Stimulated activated CD4-positive, alpha-beta T cell treated with anti-CD3 and anti-CD28 coated beads, TNF-alpha, amount 100 ng/mL, for 1 hour (primary cell): ENCODE results near the gene KCTD11.
"Not testable (repeated sequence)": the region's sequence is repeated elsewhere in the genome, so short reads cannot be mapped to it uniquely, and the experiment has no call there.

Experiments used
- DNase-seq, 3 donors: peaks; one replicate each; pipeline ENCODE4 v3.0.0-alpha.2; 2020; ENCODE audit warnings: low read depth in 3 of 3, low spot score in 1 of 3

The KCTD11 gene

GRCh38 chr17:7322520-7323194, 29.3 kb upstream of the KCTD11 start:
- no peak for DNase-seq

GRCh38 chr17:7323731-7324437, 28.1 kb upstream of the KCTD11 start:
- DNase-seq, result peak in 2 of 3 donors; percentile 40 to 59

- DNase-seq, result no peak
Observed at GRCh38 chr17:7324438-7324779, 27.6 kb upstream of the KCTD11 start.

DNA sequence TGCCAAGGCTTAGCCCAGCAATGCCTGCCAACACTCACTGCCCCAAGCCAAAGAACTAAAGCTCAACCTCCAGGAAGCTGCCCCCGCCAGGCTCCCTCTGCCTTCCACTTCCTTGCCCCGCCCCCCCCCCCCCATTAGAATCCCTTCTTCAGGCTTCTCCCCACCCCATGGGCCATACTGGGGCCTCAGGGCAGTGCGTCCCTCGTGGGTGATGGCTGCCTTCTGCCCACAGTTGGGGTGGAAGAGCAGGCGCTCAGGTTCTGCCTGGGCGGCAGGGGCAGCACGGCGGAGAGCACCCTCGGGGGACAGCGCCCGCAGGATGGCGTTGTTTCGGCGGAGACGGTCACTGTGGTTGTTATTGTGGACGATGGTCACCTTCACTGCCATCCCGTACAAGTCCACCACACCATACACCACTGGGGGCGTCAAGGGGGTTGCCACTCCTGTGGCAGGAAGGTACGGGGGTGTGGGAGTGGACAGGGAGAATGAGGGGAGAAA, 26.9 kb upstream of the KCTD11 start:
- DNase-seq, result no peak

- DNase-seq, result no peak
Observed at GRCh38 chr17:7326186-7326585, 25.8 kb upstream of the KCTD11 start.

- no peak for DNase-seq
Observed at GRCh38 chr17:7327056-7327455, 24.9 kb upstream of the KCTD11 start.

GRCh38 chr17:7327501-7327900, 24.5 kb upstream of the KCTD11 start:
- DNase-seq, result no peak

- no peak for DNase-seq
Observed at GRCh38 chr17:7328009-7328408, 24.0 kb upstream of the KCTD11 start.

GRCh38 chr17:7328840-7329373, 23.1 kb upstream of the KCTD11 start, which contains the start of gene NEURL4:
NEURL4 (minus strand) TSS chr17:7329335; CDS start chr17:7329312, 23 bp downstream.
- DNase-seq, result no peak

- DNase-seq, result peak; percentile 84 to 90 (median 87)
Observed at GRCh38 chr17:7329374-7329996, 22.5 kb upstream of the KCTD11 start.

DNA sequence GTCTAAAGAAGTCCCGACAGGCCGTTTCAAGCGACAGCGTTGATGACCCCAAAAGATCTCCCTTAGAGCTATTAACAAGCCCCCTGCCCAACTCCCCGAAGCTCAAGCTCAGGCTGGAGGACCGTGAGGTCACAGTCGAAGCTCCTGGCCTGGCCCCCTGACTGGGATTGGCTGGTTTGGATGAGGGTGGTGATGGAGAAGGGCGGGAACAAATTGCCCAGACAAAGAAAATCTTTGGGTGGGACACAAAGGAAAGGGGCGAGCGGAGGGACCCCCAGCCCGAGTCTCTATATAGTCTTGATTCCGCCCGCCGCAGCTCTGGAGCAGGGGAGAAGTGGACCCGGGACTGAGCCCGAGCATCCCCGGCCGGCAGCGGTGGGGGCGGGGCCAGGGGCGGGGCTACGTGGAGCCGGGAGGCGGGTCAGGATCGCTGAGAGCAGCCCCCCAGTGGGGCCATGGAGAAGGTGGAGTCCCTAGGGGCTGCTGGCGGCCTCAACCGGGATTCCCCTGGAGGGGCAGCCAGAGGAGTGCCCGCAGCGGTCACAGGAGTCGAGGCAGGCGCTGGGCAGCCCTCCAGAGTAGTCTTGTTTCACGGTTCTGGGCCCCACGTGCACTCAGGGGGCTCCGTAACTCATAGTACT, 21.8 kb upstream of the KCTD11 start:
- peak in 2 of 3 donors; percentile 44 to 68 for DNase-seq

DNA sequence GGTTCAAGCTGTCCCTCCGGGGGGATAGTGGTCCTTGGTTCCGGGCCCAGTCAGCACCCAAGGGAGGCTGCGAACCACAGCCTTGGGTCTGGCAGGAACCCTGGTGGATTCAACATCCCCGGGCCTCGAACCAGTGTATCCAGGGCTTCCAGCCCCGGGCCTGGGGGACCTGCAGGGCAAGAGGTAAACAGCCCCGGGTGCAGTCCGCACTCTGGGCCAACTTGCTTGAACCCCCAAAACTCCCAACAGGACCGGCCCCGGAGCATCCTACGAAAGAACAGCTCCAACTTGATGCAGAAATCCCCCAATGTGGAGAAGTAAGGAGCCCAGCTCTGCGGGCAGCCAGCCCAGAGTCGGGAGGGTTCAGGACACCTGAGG, 21.3 kb upstream of the KCTD11 start:
- DNase-seq, result no peak

DNA sequence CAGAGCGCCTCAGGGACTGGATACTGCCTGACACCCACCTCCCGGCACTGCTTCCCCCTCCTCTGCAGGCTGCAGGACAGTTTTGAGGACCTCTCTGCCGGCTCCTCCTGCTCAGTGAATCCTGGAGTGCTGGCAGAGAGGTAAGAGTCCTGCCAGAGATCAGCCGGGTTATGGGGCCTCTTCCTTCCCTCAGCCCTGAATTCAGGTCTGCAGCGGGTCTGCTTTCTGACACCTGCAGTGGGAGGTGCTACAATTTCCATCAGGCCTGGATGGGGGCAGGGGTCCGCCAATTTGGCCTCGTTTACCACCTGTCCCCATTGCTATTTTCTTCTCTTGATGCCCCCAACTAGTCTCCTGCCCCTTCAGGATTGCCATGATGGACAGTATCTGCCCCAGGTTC, 19.9 kb upstream of the KCTD11 start:
- DNase-seq, result no peak

DNA sequence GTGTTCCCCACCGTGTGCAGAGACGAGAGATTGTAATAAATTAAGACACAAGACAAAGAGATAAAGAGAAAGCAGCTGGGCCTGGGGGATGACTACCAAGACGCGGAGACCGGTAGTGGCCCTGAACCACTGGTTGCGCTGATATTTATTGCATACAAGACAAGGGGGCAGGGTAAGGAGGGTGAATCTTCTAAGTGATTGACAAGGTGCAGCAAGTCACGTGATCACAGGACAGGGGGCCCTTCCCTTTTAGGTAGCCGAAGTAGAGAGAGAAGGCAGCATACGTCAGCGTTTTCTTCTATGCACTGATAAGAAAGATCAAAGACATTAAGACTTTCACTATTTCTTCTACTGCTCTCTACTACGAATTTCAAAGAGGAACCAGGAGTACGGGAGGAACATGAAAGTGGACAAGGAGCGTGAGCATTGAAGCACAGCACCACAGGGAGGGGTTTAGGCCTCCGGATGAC, 19.3 kb upstream of the KCTD11 start:
- DNase-seq, result not testable (repeated sequence)

- no peak for DNase-seq
Observed at GRCh38 chr17:7334938-7335538, 16.9 kb upstream of the KCTD11 start.

GRCh38 chr17:7335765-7336164, 16.2 kb upstream of the KCTD11 start:
- DNase-seq, result not testable (repeated sequence)

- peak; percentile 61 to 73 (median 70) for DNase-seq
Observed at GRCh38 chr17:7336240-7337175, 15.5 kb upstream of the KCTD11 start, which contains the start of gene ACAP1. ACAP1 (plus strand) TSS chr17:7336529; CDS start chr17:7336735, 206 bp downstream.

- DNase-seq, result not testable (repeated sequence)
Observed at GRCh38 chr17:7337600-7337999, 14.4 kb upstream of the KCTD11 start.

GRCh38 chr17:7340179-7340578, 11.8 kb upstream of the KCTD11 start:
- DNase-seq, result no peak

- DNase-seq, result no peak
Observed at GRCh38 chr17:7341842-7342241, 10.1 kb upstream of the KCTD11 start.
